ENCODE measurements around the gene DIP2C. TPM values are rescaled to one million over a fixed set of nuclear protein-coding genes. Genes with fewer than 3 reads are reported as not detected.

DIP2C gene
- polyA plus RNA-seq, 1 of the 3 experiments (the other 2 are of a cell fraction) = 8.7 TPM

- peaks cover 17% of the 10 kb centered on the region for H3F3A ChIP-seq (replicated peaks; ENCODE audit: insufficient read depth)
- DNase-seq = no peak
- no peak overlapping the region for H3K4me2 ChIP-seq
- H3K79me2 ChIP-seq (ENCODE audit: insufficient read depth) = no peaks in the 10 kb centered on the region
- H3K9me2 ChIP-seq = no peaks in the 10 kb centered on the region
- H3K9ac ChIP-seq = no peak overlapping the region
- no peaks in the 10 kb centered on the region for H3K9me3 ChIP-seq
- peaks cover 0 to 7% of the 10 kb centered on the region in 2 experiments; a peak in 1 of 4 replicates for H3K4me1 ChIP-seq (ENCODE audit: control insufficient read depth in 1 of 2, insufficient read depth in 2 of 2, low read depth in 1 of 2, low read length in 1 of 2)
- H3K27me3 ChIP-seq (ENCODE audit: insufficient read depth) = no peaks in the 10 kb centered on the region
- H2AFZ ChIP-seq (ENCODE audit: low read depth) = no peak overlapping the region
- H4K20me1 ChIP-seq (ENCODE audit: insufficient read depth) = no peaks in the 10 kb centered on the region
- ChIA-PET POLR2A (no interaction called here), CTCF (interaction anchor here (1.2 to 1.4 kb wide), 2 partner anchors 9 to 20 kb away, joined by 3 read pairs; no protein-coding TSS in a partner anchor)
- H3K36me3 ChIP-seq (replicated peaks in 1 of 2; ENCODE audit: control insufficient read depth in 1 of 2, insufficient read depth in 2 of 2, low read length in 1 of 2) = peaks cover 8% of the 10 kb centered on the region in 2 experiments
- H3K4me3 ChIP-seq (ENCODE audit: low read depth in 2 of 2, low read length in 1 of 2) = no peak overlapping the region
- TF ChIP-seq RFX5 (IDR thresholded peaks at IDR 0.05; ENCODE audit: low read length) (no peak), SMC3 (IDR thresholded peaks at IDR 0.05; ENCODE audit: low read depth, low read length) (no peak), NRF1 (IDR thresholded peaks at IDR 0.05; ENCODE audit: low read depth, low read length) (no peak), NFIC (IDR thresholded peaks at IDR 0.05; ENCODE audit: borderline replicate concordance) (no peak), TCF12 (IDR thresholded peaks at IDR 0.05) (no peak), CHD2 (IDR thresholded peaks at IDR 0.05; ENCODE audit: low read length, partially characterized antibody) (no peak), TAF1 (IDR thresholded peaks at IDR 0.05; ENCODE audit: borderline replicate concordance, low read depth, low read length) (no peak), SIN3A (IDR thresholded peaks at IDR 0.05; ENCODE audit: borderline replicate concordance, low read depth, low read length) (no peak), IRF3 (IDR thresholded peaks at IDR 0.05; ENCODE audit: low read depth, low read length) (no peak), MXI1 (IDR thresholded peaks at IDR 0.05; ENCODE audit: low read depth, low read length) (no peak), JUND (IDR thresholded peaks at IDR 0.05) (no peak), FOXM1 (IDR thresholded peaks at IDR 0.05; ENCODE audit: low read depth) (no peak), GATA2 (CRISPR knock-in tag; IDR thresholded peaks at IDR 0.05) (no peak)
- no peak overlapping the region for H3K27ac ChIP-seq (ENCODE audit: low read depth in 2 of 2, low read length in 1 of 2)
- WGBS (ENCODE audit: low lambda C conversion rate) = 88% methylated on average over 15 of the region's 15 CpGs
These were observed 428.5 kb downstream of the DIP2C start for GRCh38 chr10:260819-261429.

DNA sequence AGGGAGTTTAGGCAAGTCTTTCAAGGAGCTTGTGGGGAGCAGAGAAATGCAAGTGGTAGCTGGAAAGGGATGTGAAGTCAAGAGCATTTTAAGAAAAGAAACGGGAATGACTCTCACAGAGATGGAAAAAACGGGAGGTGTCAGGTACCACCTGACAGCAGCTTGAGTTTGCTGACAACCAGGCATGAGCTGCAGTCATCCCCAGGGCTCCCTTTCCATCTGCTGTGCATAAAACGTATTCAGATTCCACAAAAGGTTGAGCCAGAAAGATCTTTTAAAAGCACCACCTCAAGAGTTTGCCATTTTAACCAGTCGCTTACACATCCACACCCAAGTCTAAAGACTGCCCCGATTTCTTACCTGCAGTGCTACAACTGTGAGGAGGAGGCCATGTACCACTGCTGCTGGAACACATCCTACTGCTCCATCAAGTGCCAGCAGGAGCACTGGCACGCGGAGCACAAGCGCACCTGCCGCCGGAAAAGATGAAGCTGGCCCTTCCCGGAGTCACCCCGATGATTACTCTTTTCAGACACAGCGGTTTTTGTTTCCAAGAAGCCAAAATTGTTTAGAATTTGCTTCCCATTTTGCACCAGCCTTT, 437.4 kb downstream of the DIP2C start:
- Histone ChIP-seq H3K79me2 (ENCODE audit: insufficient read depth) (no peaks in the 10 kb centered on the region), H3K9me2 (no peaks in the 10 kb centered on the region), H3K27me3 (ENCODE audit: insufficient read depth) (no peaks in the 10 kb centered on the region), H2AFZ (ENCODE audit: low read depth) (no peak overlapping the region), H3K9ac (no peak overlapping the region), H3K4me1 (ENCODE audit: control insufficient read depth in 1 of 2, insufficient read depth in 2 of 2, low read depth in 1 of 2, low read length in 1 of 2) (peaks cover 0 to 7% of the 10 kb centered on the region in 2 experiments; a peak in 1 of 4 replicates), H3F3A (replicated peaks; ENCODE audit: insufficient read depth) (no peaks in the 10 kb centered on the region), H3K9me3 (no peaks in the 10 kb centered on the region), H3K4me3 (ENCODE audit: low read depth in 2 of 2, low read length in 1 of 2) (no peak overlapping the region), H3K27ac (ENCODE audit: low read depth in 2 of 2, low read length in 1 of 2) (no peak overlapping the region), H3K36me3 (replicated peaks in 1 of 2; ENCODE audit: control insufficient read depth in 1 of 2, insufficient read depth in 2 of 2, low read length in 1 of 2) (peaks cover 62 to 75% of the 10 kb centered on the region in 2 experiments), H3K4me2 (no peak overlapping the region), H4K20me1 (ENCODE audit: insufficient read depth) (no peaks in the 10 kb centered on the region)
- no peak for DNase-seq
- CTCF ChIA-PET = interaction anchor here (0.6 to 1.0 kb wide), 2 partner anchors 10 to 12 kb away, joined by 3 read pairs; no protein-coding TSS in a partner anchor
- WGBS (ENCODE audit: low lambda C conversion rate) = 92% methylated on average over 11 of the region's 13 CpGs
- POLR2A ChIA-PET = no interaction called here
- TF ChIP-seq FOXJ3 (CRISPR knock-in tag; IDR thresholded peaks at IDR 0.05) (no peak), EP300 (IDR thresholded peaks at IDR 0.05; ENCODE audit: borderline replicate concordance in 1 of 2, low read depth in 1 of 2, low read length in 1 of 2) (no peak), FOSL2 (IDR thresholded peaks at IDR 0.05; ENCODE audit: borderline replicate concordance, low read depth) (no peak), NRF1 (IDR thresholded peaks at IDR 0.05; ENCODE audit: low read depth, low read length) (no peak), REST (IDR thresholded peaks at IDR 0.05; ENCODE audit: low read depth, low read length) (no peak), MXI1 (IDR thresholded peaks at IDR 0.05; ENCODE audit: low read depth, low read length) (no peak), TEAD4 (IDR thresholded peaks at IDR 0.05; ENCODE audit: borderline replicate concordance, insufficient read depth) (no peak), SIN3A (IDR thresholded peaks at IDR 0.05; ENCODE audit: borderline replicate concordance, low read depth, low read length) (no peak)
- TF ChIP-seq, protein P1, sequence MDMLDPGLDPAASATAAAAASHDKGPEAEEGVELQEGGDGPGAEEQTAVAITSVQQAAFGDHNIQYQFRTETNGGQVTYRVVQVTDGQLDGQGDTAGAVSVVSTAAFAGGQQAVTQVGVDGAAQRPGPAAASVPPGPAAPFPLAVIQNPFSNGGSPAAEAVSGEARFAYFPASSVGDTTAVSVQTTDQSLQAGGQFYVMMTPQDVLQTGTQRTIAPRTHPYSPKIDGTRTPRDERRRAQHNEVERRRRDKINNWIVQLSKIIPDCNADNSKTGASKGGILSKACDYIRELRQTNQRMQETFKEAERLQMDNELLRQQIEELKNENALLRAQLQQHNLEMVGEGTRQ (IDR thresholded peaks at IDR 0.05; ENCODE audit: borderline replicate concordance, low read depth, low read length) = no peak
